HepG2 (cell line): ENCODE data around the gene PRR11. TPM values are rescaled to one million over a fixed set of nuclear protein-coding genes. Genes with fewer than 3 reads are reported as not detected.

Experiments
- ARID5B ChIP-seq: IDR thresholded peaks from 2 replicates; pipeline ENCODE4 v1.4.0; 2020; ENCODE audit warnings: mild to moderate bottlenecking, missing genetic modification reagents
- CBX1 ChIP-seq: IDR thresholded peaks from one replicate; pipeline ENCODE4 v1.6.1; 2016; ENCODE audit warnings: antibody characterized with exemption, low read depth
- CTCF ChIP-seq: sonication (generic); formaldehyde crosslinking; IDR thresholded peaks from 2 replicates; pipeline ENCODE4 v1.5.0; 2020; ENCODE audit warnings: mild to moderate bottlenecking, missing genetic modification reagents, moderate library complexity
- GTF3A ChIP-seq: sonication (generic); formaldehyde crosslinking; conservative IDR thresholded peaks from 2 replicates; pipeline ENCODE4 v1.4.0; 2020; ENCODE audit warnings: mild to moderate bottlenecking, missing genetic modification reagents
- HBP1 ChIP-seq: IDR thresholded peaks from 2 replicates; pipeline ENCODE4 v1.6.1; 2016; ENCODE audit warnings: low read depth, control low read depth
- IKZF5 ChIP-seq: IDR thresholded peaks from 2 replicates; pipeline ENCODE4 v1.6.1; 2018; ENCODE audit warnings: missing genetic modification reagents, mild to moderate bottlenecking, missing compliant biosample characterization
- IRF2 ChIP-seq: IDR thresholded peaks from 2 replicates; pipeline ENCODE4 v1.6.1; 2018; ENCODE audit warnings: missing genetic modification reagents, missing compliant biosample characterization
- MTF2 ChIP-seq: sonication (generic); formaldehyde crosslinking; IDR thresholded peaks from 2 replicates; pipeline ENCODE4 v1.5.0; 2020; ENCODE audit warnings: missing genetic modification reagents, borderline replicate concordance
- NR2C2 ChIP-seq: sonication (generic); formaldehyde crosslinking; IDR thresholded peaks from 2 replicates; pipeline ENCODE4 v1.4.0; 2020; ENCODE audit warnings: missing genetic modification reagents, mild to moderate bottlenecking, moderate library complexity, borderline replicate concordance
- PHF5A ChIP-seq: IDR thresholded peaks from one replicate; pipeline ENCODE4 v1.6.1; 2018; ENCODE audit warnings: low read depth, missing genetic modification reagents; ENCODE audit not compliant: unreplicated experiment
- POGZ ChIP-seq: sonication (generic); formaldehyde crosslinking; IDR thresholded peaks from 2 replicates; pipeline ENCODE4 v1.4.0; 2020; ENCODE audit warnings: mild to moderate bottlenecking, missing genetic modification reagents
- U2AF2 ChIP-seq: fragments of 200-400 bp; formaldehyde crosslinking; IDR thresholded peaks from 2 replicates; pipeline ENCODE4 v1.6.1; 2017; ENCODE audit warnings: low read depth, mild to moderate bottlenecking, low read length
- ZC3H4 ChIP-seq: sonication (generic); formaldehyde crosslinking; IDR thresholded peaks from 2 replicates; pipeline ENCODE4 v1.4.0; 2020; ENCODE audit warnings: missing genetic modification reagents, borderline replicate concordance
- ZNF205 ChIP-seq: IDR thresholded peaks from 2 replicates; pipeline ENCODE4 v1.6.1; 2018; ENCODE audit warnings: missing biosample characterization, missing genetic modification reagents
- ZNF30 ChIP-seq: sonication (generic); formaldehyde crosslinking; IDR thresholded peaks from 2 replicates; pipeline ENCODE4 v1.5.0; 2020; ENCODE audit warnings: mild to moderate bottlenecking, missing genetic modification reagents
- ZNF496 ChIP-seq: sonication (generic); formaldehyde crosslinking; IDR thresholded peaks from 2 replicates; pipeline ENCODE4 v1.8.1; 2023; ENCODE audit warnings: mild to moderate bottlenecking, moderate library complexity, missing genetic modification reagents; ENCODE audit not compliant: insufficient replicate concordance
- ZNF570 ChIP-seq: sonication (generic); formaldehyde crosslinking; IDR thresholded peaks from 2 replicates; pipeline ENCODE4 v1.4.0; 2020; ENCODE audit warnings: mild to moderate bottlenecking, missing genetic modification reagents, borderline replicate concordance
- ZNF597 ChIP-seq: sonication (generic); formaldehyde crosslinking; IDR thresholded peaks from 2 replicates; pipeline ENCODE4 v1.5.0; 2020; ENCODE audit warnings: missing genetic modification reagents
- ZNF607 ChIP-seq: sonication (generic); formaldehyde crosslinking; IDR thresholded peaks from 2 replicates; pipeline ENCODE4 v1.5.1; 2020; ENCODE audit warnings: missing genetic modification reagents, mild to moderate bottlenecking, borderline replicate concordance
- polyA plus RNA-seq, 8 experiments: library from polyadenylated mRNA; depleted of rRNA in 3 of 8; stranded (reverse) in 7 of 8; unstranded in 1 of 8; fragments of >200 nt; fragmentation: Illumina TruSeq in 4 of 8; extraction: Trizol in 4 of 8; gene quantifications; 2 replicates each; pipeline versions ENCODE4 v1.2.1 to v1.2.3, GENCODE V29; 2011 to 2016; ENCODE audit warnings: low read depth in 4 of 8, missing spikeins in 1 of 8, mixed read lengths in 1 of 8; ENCODE audit not compliant: insufficient read depth in 1 of 8
- total RNA-seq, 5 experiments: library from RNA; depleted of rRNA; stranded (reverse); fragments of >200 nt; fragmentation: Illumina TruSeq; extraction: Trizol; gene quantifications; 2 replicates each; pipeline ENCODE4 v1.2.3, GENCODE V29; 2016; ENCODE audit warnings: low read depth in 1 of 5

Gene PRR11
- total and polyA plus RNA-seq, 2 of the 13 experiments (the other 11 are each of a cell fraction or from before 2014, with no cell fraction given), result 35.7 to 39.2 TPM

GRCh38 chr17:59106463-59107305 is 48.9 kb upstream of the PRR11 start, which contains the start of gene TRIM37 (continued):
- TF ChIP-seq GTF3A, result no peak
- TF ChIP-seq CTCF (CRISPR knock-in tag), result peak; percentile 53
- TF ChIP-seq CBX1, result no peak
- TF ChIP-seq MTF2, result no peak
- TF ChIP-seq ZNF496 (CRISPR knock-in tag), result no peak
- TF ChIP-seq ZNF570 (CRISPR knock-in tag), result no peak
- no peak; the same call in 1 of the 2 replicates for TF ChIP-seq ZNF607
- peak; percentile 93 for TF ChIP-seq IRF2
- peak; percentile 71 for TF ChIP-seq NR2C2 (CRISPR knock-in tag)
- peak; percentile 96 for TF ChIP-seq POGZ (CRISPR knock-in tag)
- 0 out of 2 replicates have a peak, but pooled peaks have one; percentile 5 for TF ChIP-seq ZNF597 (CRISPR knock-in tag)
- no peak for TF ChIP-seq ZNF30 (CRISPR knock-in tag)
- no peak; the same call in 1 of the 2 replicates for TF ChIP-seq ZNF205 (CRISPR knock-in tag)
- TF ChIP-seq ARID5B (CRISPR knock-in tag), result peak; percentile 70
- TF ChIP-seq IKZF5 (CRISPR knock-in tag), result peak; percentile 62
- TF ChIP-seq U2AF2, result no peak
- no peak for TF ChIP-seq ZC3H4 (CRISPR knock-in tag)
- peak; percentile 15 for TF ChIP-seq PHF5A (CRISPR knock-in tag)
- TF ChIP-seq HBP1 (CRISPR knock-in tag), result peak; percentile 98; the same call in 1 of the 2 replicates
